K562 (cell line): Measurements from ENCODE around the gene MXRA7. TPM values are rescaled to one million over a fixed set of nuclear protein-coding genes. Genes with fewer than 3 reads are reported as not detected.

ENCODE experiments used
- CBFA2T2 ChIP-seq: fragments of 450-650 bp; conservative IDR thresholded peaks from 2 replicates; pipeline ENCODE4 v1.6.1; 2017; ENCODE audit warnings: mild to moderate bottlenecking
- CEBPB ChIP-seq: fragments of 450-650 bp; IDR thresholded peaks from 2 replicates; pipeline ENCODE4 v1.6.1; 2016; ENCODE audit warnings: missing genetic modification characterization, missing compliant biosample characterization
- CREM ChIP-seq: IDR thresholded peaks from 2 replicates; pipeline ENCODE4 v1.6.1; 2014; ENCODE audit warnings: antibody characterized with exemption, low read depth
- EHMT2 ChIP-seq: fragments of 450-650 bp; IDR thresholded peaks from 2 replicates; pipeline ENCODE4 v1.6.1; 2018; ENCODE audit warnings: antibody characterized with exemption
- GATA2 ChIP-seq: sonication (generic); formaldehyde crosslinking; IDR thresholded peaks from 2 replicates; pipeline ENCODE4 v1.4.0; 2020; ENCODE audit warnings: mild to moderate bottlenecking, missing genetic modification reagents
- MYC ChIP-seq, 2 experiments: fragments of 250-450 bp in 1 of 2; sonication (Bioruptor Pico) in 1 of 2; IDR thresholded peaks; 2 replicates each; pipeline versions ENCODE4 v1.5.1 to v1.6.1; 2012 to 2021; ENCODE audit warnings: low read depth in 2 of 2, borderline replicate concordance in 1 of 2, improper control_type of control experiment in 1 of 2, low read length in 1 of 2, mild to moderate bottlenecking in 1 of 2, moderate library complexity in 1 of 2
- NRF1 ChIP-seq, 2 experiments: fragments of 450-650 bp; IDR thresholded peaks in 1 of 2; conservative IDR thresholded peaks in 1 of 2; 2 replicates each; pipeline ENCODE4 v1.6.1; 2014; ENCODE audit warnings: mild to moderate bottlenecking in 2 of 2
- RB1 ChIP-seq: fragments of 450-650 bp; IDR thresholded peaks from 2 replicates; pipeline ENCODE4 v1.6.1; 2017; ENCODE audit warnings: low read depth, mild to moderate bottlenecking
- SMAD4 ChIP-seq: fragments of 250-450 bp; sonication (Bioruptor Pico); conservative IDR thresholded peaks from 2 replicates; pipeline ENCODE4 v1.8.0; 2021; ENCODE audit warnings: inconsistent platforms, mild to moderate bottlenecking, moderate library complexity
- TCF3 ChIP-seq: sonication (generic); formaldehyde crosslinking; IDR thresholded peaks from 2 replicates; pipeline ENCODE4 v1.4.0; 2020; ENCODE audit warnings: mild to moderate bottlenecking, missing genetic modification reagents
- TFAP4 ChIP-seq: sonication (generic); formaldehyde crosslinking; IDR thresholded peaks from 2 replicates; pipeline ENCODE4 v1.8.0; 2022; ENCODE audit warnings: missing genetic modification reagents, mild to moderate bottlenecking, moderate library complexity, borderline replicate concordance
- THRA ChIP-seq: fragments of 450-650 bp; IDR thresholded peaks from 2 replicates; pipeline ENCODE4 v1.6.1; 2017; ENCODE audit warnings: mild to moderate bottlenecking, moderate library complexity
- UBTF ChIP-seq, 2 experiments: IDR thresholded peaks; 2 replicates each; pipeline ENCODE4 v1.6.1; 2012; ENCODE audit warnings: improper control_type of control experiment in 2 of 2, low read depth in 2 of 2, low read length in 2 of 2, borderline replicate concordance in 1 of 2
- ZBTB7A ChIP-seq: IDR thresholded peaks from 2 replicates; pipeline ENCODE4 v1.6.1; 2011; ENCODE audit warnings: low read depth, mild to moderate bottlenecking, low read length, moderate library complexity, borderline replicate concordance; ENCODE audit not compliant: control insufficient read depth
- ZFP1 ChIP-seq: fragments of 450-650 bp; formaldehyde crosslinking; IDR thresholded peaks from 2 replicates; pipeline ENCODE4 v1.4.0; 2020; ENCODE audit warnings: mild to moderate bottlenecking, mixed read lengths
- ZKSCAN8 ChIP-seq: fragments of 200-800 bp; sonication (Bioruptor generic); IDR thresholded peaks from 2 replicates; pipeline ENCODE4 v1.6.1; 2016; ENCODE audit warnings: missing genetic modification characterization, missing compliant biosample characterization
- ZNF592 ChIP-seq: fragments of 450-650 bp; IDR thresholded peaks from 2 replicates; pipeline ENCODE4 v1.6.1; 2017; ENCODE audit warnings: antibody characterized with exemption, mild to moderate bottlenecking
- polyA plus RNA-seq, 8 experiments: library from polyadenylated mRNA; depleted of rRNA in 4 of 8; stranded (reverse) in 5 of 8; unstranded in 3 of 8; fragments of >200 nt; fragmentation: Nextera tagmentation in 2 of 8; fragmentation: Illumina TruSeq in 1 of 8; extraction: Ambion mirVana in 2 of 8; extraction: Trizol in 1 of 8; gene quantifications; 2 replicates each; pipeline versions ENCODE4 v1.2.1 to v1.2.3, GENCODE V29; 2011 to 2014; ENCODE audit warnings: inconsistent platforms in 1 of 8, missing spikeins in 1 of 8
- total RNA-seq, 7 experiments: library from RNA; depleted of rRNA in 6 of 7; stranded (reverse); fragments of >200 nt in 6 of 7; fragmentation: Illumina TruSeq in 2 of 7; extraction: Trizol in 2 of 7; gene quantifications; 2 replicates each; pipeline versions ENCODE4 v1.2.1 to v1.2.3, GENCODE V29; 2011 to 2021; ENCODE audit warnings: low replicate concordance in 1 of 7

Gene MXRA7
- total and polyA plus RNA-seq, 9 of the 15 experiments (the other 6 are each of a cell fraction or from before 2014, with no cell fraction given), result 2.6 to 38.4 (median 14.3) TPM

- TF ChIP-seq TFAP4 (CRISPR knock-in tag), result peak; percentile 31; the same call in 1 of the 2 replicates
- TF ChIP-seq ZFP1 (CRISPR knock-in tag), result no peak
- 0 out of 2 replicates have a peak, but pooled peaks have one; percentile 9 for TF ChIP-seq MYC (IDR thresholded peaks at IDR 0.05; ENCODE audit: low read depth, low read length)
- no peak for TF ChIP-seq MYC (CRISPR knock-in tag; IDR thresholded peaks at IDR 0.05; ENCODE audit: borderline replicate concordance, low read depth)
- TF ChIP-seq ZKSCAN8, result 0 out of 2 replicates have a peak, but pooled peaks have one; percentile 2
- TF ChIP-seq EHMT2, result no peak
- TF ChIP-seq NRF1 (conservative IDR thresholded peaks at IDR 0.05 in 1 of 2, IDR thresholded peaks at IDR 0.05 in 1 of 2), result peak in 1 of 2 experiments; percentile 14; a peak in 1 of 4 replicates
- 0 out of 2 replicates have a peak, but pooled peaks have one; percentile 30 for TF ChIP-seq SMAD4 (CRISPR knock-in tag)
- TF ChIP-seq GATA2 (CRISPR knock-in tag), result peak; percentile 10; the same call in 1 of the 2 replicates
- TF ChIP-seq RB1, result no peak
- TF ChIP-seq CBFA2T2, result peak; percentile 74
- peak; percentile 72 for TF ChIP-seq TCF3
- TF ChIP-seq ZBTB7A, result peak; percentile 90
- peak in 1 of 2 experiments; percentile 69; a peak in 1 of 4 replicates for TF ChIP-seq UBTF (IDR thresholded peaks at IDR 0.05; ENCODE audit: borderline replicate concordance in 1 of 2, low read depth in 2 of 2, low read length in 2 of 2)
- peak; percentile 16; the same call in 1 of the 2 replicates for TF ChIP-seq ZNF592
- TF ChIP-seq CREM, result 0 out of 2 replicates have a peak, but pooled peaks have one; percentile 5
- no peak for TF ChIP-seq THRA
- TF ChIP-seq CEBPB (tag), result peak; percentile 37; the same call in 1 of the 2 replicates
Observed at GRCh38 chr17:76716146-76716838, 5.5 kb upstream of the MXRA7 start (continued).
